ENCODE data around the gene SPACA6.
"Not testable (repeated sequence)": the region's sequence is repeated elsewhere in the genome, so short reads cannot be mapped to it uniquely, and the experiment has no call there.

SPACA6 gene

GRCh38 chr19:51693260-51693659, at the start of gene SPACA6:
Gene SPACA6 (plus strand): TSS chr19:51693330. CDS start chr19:51693527, 197 bp downstream.
- no peak for DNase-seq

DNA sequence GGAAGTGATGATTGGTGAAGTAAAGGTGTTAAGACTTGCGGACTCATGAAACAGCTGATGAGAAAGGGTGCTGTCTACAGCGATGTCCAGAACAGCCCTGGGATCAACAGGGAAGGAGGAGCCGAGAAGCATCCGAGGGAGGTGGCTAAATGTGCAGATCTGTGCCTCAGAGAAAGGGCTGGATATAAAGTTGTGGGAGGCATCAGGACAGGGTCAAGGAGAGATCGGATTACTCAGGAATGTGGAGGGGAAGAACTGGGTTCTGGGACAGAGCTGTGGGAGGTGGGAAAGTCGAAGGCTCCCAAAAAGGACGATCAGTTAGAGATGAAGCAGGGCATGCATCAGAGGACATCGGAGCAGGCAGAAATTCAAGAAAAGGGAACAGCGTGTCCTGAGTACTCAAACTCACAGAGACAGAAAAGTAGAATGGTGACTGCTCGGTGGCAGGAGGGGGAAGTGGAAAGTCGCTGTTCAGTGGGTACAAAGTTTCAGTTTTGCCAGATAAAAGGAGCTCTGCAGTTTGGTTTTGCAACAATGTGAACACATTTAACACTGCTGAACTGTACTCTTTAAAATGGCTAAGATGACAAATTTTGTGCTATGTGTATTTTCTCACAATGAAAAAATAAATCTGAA, 48.4 kb upstream of the SPACA6 start:
- no peak for DNase-seq

- not testable (repeated sequence) for DNase-seq
Measured at GRCh38 chr19:51646730-51647129, 46.4 kb upstream of the SPACA6 start, which contains the start of gene SIGLEC14. Gene SIGLEC14 (minus strand): TSS chr19:51646825. CDS start chr19:51646759, 66 bp downstream.

- DNase-seq, result no peak
Measured at GRCh38 chr19:51647318-51647717, 45.8 kb upstream of the SPACA6 start.

GRCh38 chr19:51651216-51651846, 41.8 kb upstream of the SPACA6 start:
- DNase-seq, result peak; percentile 6

GRCh38 chr19:51652266-51652665, 40.9 kb upstream of the SPACA6 start:
- DNase-seq, result no peak

- no peak for DNase-seq
Measured at GRCh38 chr19:51653162-51653561, 40.0 kb upstream of the SPACA6 start.

GRCh38 chr19:51654783-51655182, 38.3 kb upstream of the SPACA6 start:
- no peak for DNase-seq

DNA sequence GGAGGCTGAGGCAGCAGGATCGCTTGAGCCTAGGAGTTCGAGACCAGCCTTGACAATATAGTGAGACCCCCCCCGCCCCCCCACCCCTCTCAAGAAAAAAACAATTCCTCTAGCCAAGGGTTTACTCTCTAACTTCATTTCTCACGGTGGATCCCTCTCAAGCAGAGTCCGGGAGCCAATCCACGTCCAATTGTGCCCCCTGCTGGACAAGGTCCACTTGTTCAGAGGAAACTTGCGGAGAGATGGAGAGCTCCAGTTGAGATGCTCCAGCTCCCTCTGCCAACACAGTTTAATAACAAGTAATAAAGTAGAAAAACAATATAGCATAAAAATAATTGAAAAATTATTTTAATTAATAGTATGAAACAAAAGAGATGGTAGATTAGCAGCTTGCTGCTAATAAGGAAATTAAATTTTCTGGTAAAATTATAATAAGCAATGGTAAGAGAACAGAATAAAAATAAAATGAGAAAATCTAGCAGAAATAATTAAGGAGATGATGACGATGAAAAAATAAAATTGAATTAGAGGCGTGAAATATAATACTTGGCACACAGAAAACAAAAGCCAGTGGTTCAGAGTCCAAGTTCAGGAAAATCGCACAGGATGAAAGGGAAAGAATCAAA, 32.0 kb upstream of the SPACA6 start:
- peak; percentile 84 for DNase-seq

- no peak for DNase-seq
Measured at GRCh38 chr19:51663650-51664049, 29.5 kb upstream of the SPACA6 start.

DNA sequence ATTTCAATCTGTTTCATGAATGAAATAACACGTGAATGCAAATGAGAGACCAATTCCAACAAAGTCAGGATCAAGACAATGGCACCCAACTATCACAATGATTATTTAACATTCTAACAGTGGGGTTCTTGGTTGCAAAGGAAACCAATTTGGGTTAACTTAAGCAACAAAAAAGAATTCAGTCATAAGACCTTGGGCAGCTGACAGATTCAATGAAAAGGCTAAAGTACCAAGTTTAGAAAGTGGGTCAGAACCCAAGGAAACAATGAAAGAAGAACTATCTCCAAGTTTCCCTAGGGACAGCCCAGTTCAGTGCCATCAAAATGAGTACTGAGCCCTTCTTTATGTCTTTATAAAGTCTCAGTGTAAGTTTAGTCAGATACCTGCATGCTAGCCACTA, 29.0 kb upstream of the SPACA6 start:
- no peak for DNase-seq

DNA sequence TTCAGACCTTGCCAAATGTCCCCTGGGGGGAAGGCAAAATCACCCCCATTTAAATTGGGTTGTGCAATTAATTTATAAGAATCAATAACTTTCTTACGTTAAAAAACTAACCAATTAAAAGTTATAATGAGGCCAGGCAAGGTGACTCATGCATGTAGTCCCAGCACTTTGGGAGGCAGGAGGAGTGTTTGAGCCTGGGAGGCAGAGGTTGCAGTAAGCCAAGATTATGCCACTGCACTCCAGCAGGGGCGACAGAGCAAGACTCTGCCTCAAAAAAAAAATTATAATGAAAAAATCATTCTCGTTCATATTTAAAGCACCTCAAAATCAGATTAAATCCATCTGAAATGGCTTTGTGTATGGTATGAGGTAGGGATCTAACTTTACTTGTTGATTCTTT, 28.1 kb upstream of the SPACA6 start:
- no peak for DNase-seq

GRCh38 chr19:51668216-51668615, 24.9 kb upstream of the SPACA6 start:
- DNase-seq, result no peak

DNA sequence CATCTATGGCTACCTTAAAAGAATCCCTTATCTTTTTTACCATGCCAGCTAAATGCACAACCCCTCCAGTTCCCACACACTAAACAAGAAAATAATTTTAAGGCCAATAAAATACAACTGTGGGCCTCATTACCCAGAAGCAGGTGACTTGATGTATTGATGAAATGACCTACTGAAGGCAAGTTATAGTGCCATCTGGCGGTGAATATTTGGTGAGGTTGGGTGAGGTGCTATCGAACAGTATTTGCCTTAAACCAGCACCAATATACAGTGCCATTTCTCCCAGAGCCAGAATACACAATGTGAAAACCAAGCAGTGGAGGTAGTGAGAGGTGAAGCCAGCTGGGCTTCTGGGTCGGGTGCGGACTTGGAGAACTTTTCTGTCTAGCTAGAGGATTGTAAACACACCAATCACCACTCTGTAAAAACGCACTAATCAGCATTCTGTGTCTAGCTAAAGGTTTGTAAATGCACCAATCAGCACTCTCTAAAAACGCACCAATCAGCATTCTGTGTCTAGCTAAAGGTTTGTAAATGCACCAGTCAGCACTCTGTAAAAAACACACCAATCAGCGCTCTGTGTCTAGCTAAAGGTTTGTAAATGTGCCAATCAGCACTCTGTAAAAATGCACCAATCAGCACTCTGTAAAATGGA, 17.1 kb upstream of the SPACA6 start:
- peak; percentile 55 for DNase-seq

DNA sequence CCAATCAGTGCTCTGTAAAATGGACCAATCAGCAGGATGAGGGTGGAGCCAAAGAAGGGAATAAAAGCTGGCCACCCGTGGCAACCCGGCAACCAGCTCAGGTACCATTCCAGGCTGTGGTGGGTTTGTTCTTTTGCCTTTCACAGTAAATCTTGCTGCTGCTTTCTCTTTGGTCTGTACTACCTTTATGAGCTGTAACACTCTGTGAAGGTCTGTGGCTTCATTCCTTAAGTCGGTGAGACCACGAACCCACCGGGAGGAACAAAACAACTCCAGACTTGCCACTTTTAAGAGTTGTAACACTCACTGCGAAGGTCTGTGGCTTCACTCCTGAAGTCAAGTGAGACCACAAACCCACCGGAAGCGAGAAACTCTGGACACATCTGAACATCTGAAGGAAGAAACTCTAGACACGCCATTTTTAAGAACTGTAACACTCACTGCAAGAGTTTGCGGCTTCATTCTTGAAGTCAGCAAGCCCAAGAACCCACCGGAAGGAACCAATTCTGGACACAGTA, 16.5 kb upstream of the SPACA6 start:
- no peak for DNase-seq

DNA sequence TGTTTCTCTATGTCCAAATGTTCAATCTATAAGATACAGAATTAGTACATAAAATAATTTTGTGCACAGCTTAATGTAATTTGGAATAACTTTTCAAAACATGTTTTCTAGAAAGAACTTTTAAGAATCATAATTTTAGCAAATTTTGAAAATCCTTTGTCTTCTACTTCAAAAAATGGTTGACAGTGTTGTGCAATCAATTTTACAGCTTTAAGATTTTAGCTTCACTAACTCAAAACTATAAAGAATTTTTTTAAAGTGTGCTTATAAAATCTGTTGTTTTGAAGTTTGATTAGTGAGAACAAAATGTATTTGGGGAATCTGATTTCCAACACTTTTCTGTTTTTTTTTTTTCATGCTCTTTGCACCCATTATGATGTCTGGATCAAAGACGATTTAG, 12.7 kb upstream of the SPACA6 start:
- no peak for DNase-seq

DNA sequence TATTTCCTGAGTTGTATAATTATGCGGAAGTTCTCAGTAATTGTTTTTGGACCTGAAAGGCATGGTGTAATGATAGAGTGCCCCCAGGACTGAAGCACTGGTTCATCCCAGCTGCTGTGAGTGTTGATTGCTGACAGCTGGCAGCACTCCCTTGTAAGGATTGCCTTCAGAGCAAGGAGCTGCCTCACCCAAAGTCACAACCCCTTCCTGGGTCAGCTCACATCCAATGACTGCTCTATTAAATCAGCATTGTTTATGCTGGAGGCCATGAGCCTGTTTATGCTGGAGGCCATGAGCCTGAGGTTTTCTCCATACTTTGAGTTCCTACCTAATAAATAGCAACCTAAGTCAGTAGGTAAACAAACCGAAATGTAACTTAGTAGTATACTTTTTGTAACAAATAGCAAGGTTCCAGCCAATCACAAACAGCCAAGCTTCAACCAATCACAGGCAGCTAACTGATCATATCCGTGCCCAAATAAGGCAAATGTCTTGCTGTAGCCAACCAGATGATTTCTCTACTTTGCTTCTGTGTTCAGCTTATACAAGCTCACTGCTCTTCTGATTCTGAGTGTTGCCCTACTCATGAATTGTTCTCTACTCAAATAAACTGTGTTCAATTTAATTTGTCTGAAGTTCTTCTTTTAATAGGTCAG, 11.7 kb upstream of the SPACA6 start:
- no peak for DNase-seq

DNA sequence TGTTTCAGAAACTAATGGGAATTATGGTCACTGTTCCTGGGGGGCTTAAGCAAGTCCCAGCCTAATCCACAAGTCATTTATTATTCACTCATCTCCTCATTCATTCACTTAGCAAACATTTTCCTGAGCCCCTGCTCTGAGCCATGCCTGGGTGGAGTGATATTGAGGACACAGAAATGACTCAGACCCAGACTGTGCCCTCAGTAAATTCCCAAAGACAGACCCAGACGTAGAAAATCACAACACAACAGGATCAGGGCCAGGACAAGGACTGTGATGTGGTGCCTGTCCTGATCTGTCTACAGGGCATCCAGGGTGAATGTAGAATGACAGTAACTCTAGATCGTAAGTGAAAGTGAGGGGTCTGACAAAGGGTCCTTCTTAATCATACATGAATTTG, 7.0 kb upstream of the SPACA6 start:
- DNase-seq, result no peak

- DNase-seq, result no peak
Measured at GRCh38 chr19:51687791-51688670, 5.1 kb upstream of the SPACA6 start.

DNA sequence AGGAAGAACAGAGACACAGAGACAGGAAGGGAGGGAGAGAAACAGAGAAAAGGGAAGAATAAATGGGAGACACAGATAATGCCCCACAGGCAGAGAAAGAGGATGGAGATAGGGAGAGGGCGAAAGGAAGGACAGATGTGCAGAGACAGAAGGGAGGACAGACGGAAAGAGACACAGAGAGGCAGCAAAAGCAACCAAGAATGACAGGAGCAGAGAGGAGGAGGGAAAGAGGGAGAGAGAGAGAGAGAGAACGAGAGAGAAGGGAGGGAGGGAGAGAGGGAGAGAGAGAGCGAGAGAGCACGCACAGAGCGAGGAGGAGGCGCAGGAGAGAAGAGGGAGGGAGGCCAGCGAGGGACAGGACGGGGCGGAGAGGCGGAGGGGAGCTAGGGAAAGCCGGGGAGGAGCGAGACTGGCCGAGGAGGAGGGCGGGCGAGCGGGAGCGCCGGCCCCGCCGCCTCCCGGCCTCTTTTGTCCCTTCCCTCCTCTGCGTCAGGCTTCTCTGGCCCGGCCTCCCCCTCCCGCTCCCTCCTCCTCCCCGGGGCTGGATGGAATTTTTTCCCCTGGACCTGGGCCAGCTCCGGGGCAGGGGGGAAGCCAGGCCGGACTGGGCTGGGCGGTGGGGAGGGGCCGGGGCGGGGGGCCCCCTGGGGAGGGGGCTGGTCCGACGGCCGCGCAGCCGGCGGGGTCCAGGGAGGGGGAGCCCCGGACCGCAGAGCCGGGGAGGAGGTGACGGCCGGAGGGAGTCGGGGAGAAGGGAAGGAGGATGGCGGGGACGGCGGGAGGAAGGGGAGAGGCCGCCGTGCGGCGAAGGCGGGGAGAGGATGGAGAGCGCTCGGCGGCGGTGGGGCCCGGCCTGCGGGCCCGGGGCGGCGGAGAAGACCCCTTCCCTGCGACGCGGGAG, 4.2 kb upstream of the SPACA6 start:
- peak; percentile 13 for DNase-seq
